ENCODE data around the gene DCDC1.

- TF ChIP-seq EP300 (IDR thresholded peaks at IDR 0.05), result no peak
- TF ChIP-seq CTCF (IDR thresholded peaks at IDR 0.05), result no peak
Observed at GRCh38 chr11:30926130-30926529, 443.4 kb downstream of the DCDC1 start.
